Left lung (tissue), 10 donors: ENCODE data around the gene SCNN1B. TPM values are rescaled to one million over a fixed set of nuclear protein-coding genes. Genes with fewer than 3 reads are reported as not detected.

Experiments used
- ATAC-seq: fragments of 200-7000 bp; cut with Tn5 transposase; one replicate; pipeline ENCODE4 v1.9.1; 2020; ENCODE audit warnings: moderate library complexity
- DNase-seq, 4 donors: peaks; one replicate each; pipeline ENCODE4 v3.0.0-alpha.2; 2013 to 2020
- H3K27ac ChIP-seq, 2 donors: fragments of 200-600 bp; sonication (generic) in 1 of 2; one replicate each; pipeline versions ENCODE4 v1.5.0 to v1.8.0; 2020 to 2021
- H3K27me3 ChIP-seq, 2 donors: fragments of 200-600 bp; sonication (generic) in 1 of 2; one replicate each; pipeline versions ENCODE4 v1.5.0 to v1.8.0; 2020 to 2021
- H3K36me3 ChIP-seq, 2 donors: fragments of 200-600 bp; sonication (generic) in 1 of 2; one replicate each; pipeline versions ENCODE4 v1.5.0 to v1.8.0; 2020 to 2021
- H3K4me1 ChIP-seq, 2 donors: fragments of 200-600 bp; one replicate each; pipeline ENCODE4 v1.8.0; 2021
- H3K4me3 ChIP-seq, 2 donors: fragments of 200-600 bp; sonication (generic) in 1 of 2; one replicate each; pipeline versions ENCODE4 v1.5.0 to v1.8.0; 2020 to 2021; ENCODE audit warnings: mild to moderate bottlenecking in 1 of 2
- H3K9me3 ChIP-seq, 2 donors: fragments of 200-600 bp; sonication (generic) in 1 of 2; one replicate each; pipeline versions ENCODE4 v1.5.0 to v1.8.0; 2020 to 2021
- CTCF ChIP-seq, 2 donors: fragments of 200-600 bp; sonication (generic) in 1 of 2; IDR thresholded peaks; one replicate each; pipeline versions ENCODE4 v1.5.0 to v1.8.0; 2021; ENCODE audit warnings: antibody characterized with exemption in 2 of 2
- intact Hi-C, 2 donors: fragments of 100-400 bp; cut with DNase I; formaldehyde crosslinking; loops; one replicate each; pipeline versions ENCODE4 v1.11.2 to v1.14.2; 2022
- polyA plus RNA-seq, 6 donors: library from polyadenylated mRNA; unstranded; fragments of 120-200 nt; gene quantifications; one replicate each; pipeline ENCODE4 v1.2.1, GENCODE V29; 2013; ENCODE audit not compliant: insufficient read length in 6 of 6
- total RNA-seq, 2 donors: library from RNA; stranded (reverse); fragmentation: NEBNext Ultra II Directional; extraction: Animal tissue kit (Norgen Biotek cat#: 25700); gene quantifications; one replicate each; pipeline ENCODE4 v1.2.1, GENCODE V29; 2021
- donor health status: DM: no; HTN: yes; CAD: no.
- donor health status: DM: no; HTN: no; CAD: no.

SCNN1B gene
- total and polyA plus RNA-seq, 8 donors: 2.4 to 28.6 (median 3.4) TPM

GRCh38 chr16:23408242-23408822, 106.2 kb downstream of the SCNN1B start:
- H3K36me3 ChIP-seq: peaks cover 0 to 84% of the 10 kb centered on the region in 2 donors
- no peaks in the 10 kb centered on the region for H3K4me1 ChIP-seq
- no peak overlapping the region for H3K4me3 ChIP-seq
- intact Hi-C loops: no loop called here
- no peaks in the 10 kb centered on the region for H3K9me3 ChIP-seq
- DNase-seq: no peak
- ATAC-seq: no peak
- no peak for TF ChIP-seq CTCF (IDR thresholded peaks at IDR 0.05)
- peak overlapping the region in 1 of 2 donors; percentile 41 for H3K27ac ChIP-seq
- H3K27me3 ChIP-seq: no peaks in the 10 kb centered on the region

GRCh38 chr16:23408823-23409298, 106.8 kb downstream of the SCNN1B start:
- H3K4me1 ChIP-seq: no peaks in the 10 kb centered on the region
- intact Hi-C loops: no loop called here
- DNase-seq (no peak), ATAC-seq (peak; percentile 89)
- peak overlapping the region in 1 of 2 donors; percentile 41 for H3K27ac ChIP-seq
- no peak overlapping the region for H3K4me3 ChIP-seq
- no peak for TF ChIP-seq CTCF (IDR thresholded peaks at IDR 0.05)
- peaks cover 0 to 84% of the 10 kb centered on the region in 2 donors for H3K36me3 ChIP-seq
- no peaks in the 10 kb centered on the region for H3K27me3 ChIP-seq
- H3K9me3 ChIP-seq: no peaks in the 10 kb centered on the region

- no peak for DNase-seq
- no peak for TF ChIP-seq CTCF (IDR thresholded peaks at IDR 0.05)
- Histone ChIP-seq H3K27me3 (no peaks in the 10 kb centered on the region), H3K4me3 (no peak overlapping the region), H3K9me3 (no peaks in the 10 kb centered on the region), H3K4me1 (no peaks in the 10 kb centered on the region), H3K36me3 (peaks cover 0 to 84% of the 10 kb centered on the region in 2 donors), H3K27ac (peak overlapping the region in 1 of 2 donors; percentile 11)
- ATAC-seq: no peak
- intact Hi-C loops: no loop called here
Observed at GRCh38 chr16:23409522-23409921, 107.4 kb downstream of the SCNN1B start.

- Histone ChIP-seq H3K4me1 (no peaks in the 10 kb centered on the region), H3K27ac (peak overlapping the region in 1 of 2 donors; percentile 11), H3K36me3 (peaks cover 0 to 84% of the 10 kb centered on the region in 2 donors), H3K9me3 (no peaks in the 10 kb centered on the region), H3K4me3 (no peak overlapping the region), H3K27me3 (no peaks in the 10 kb centered on the region)
- TF ChIP-seq CTCF (IDR thresholded peaks at IDR 0.05): no peak
- intact Hi-C loops: no loop called here
- no peak for DNase-seq
- ATAC-seq: peak; percentile 36
Observed at GRCh38 chr16:23410176-23410575, 108.1 kb downstream of the SCNN1B start.

GRCh38 chr16:23414731-23415130, 112.6 kb downstream of the SCNN1B start:
- no peak overlapping the region for H3K27ac ChIP-seq
- H3K36me3 ChIP-seq: peaks cover 0 to 84% of the 10 kb centered on the region in 2 donors
- TF ChIP-seq CTCF (IDR thresholded peaks at IDR 0.05): no peak
- no peak overlapping the region for H3K4me3 ChIP-seq
- ATAC-seq: no peak
- no peaks in the 10 kb centered on the region for H3K4me1 ChIP-seq
- no peaks in the 10 kb centered on the region for H3K27me3 ChIP-seq
- DNase-seq: no peak
- intact Hi-C loops: no loop called here
- H3K9me3 ChIP-seq: no peaks in the 10 kb centered on the region
